ENCODE measurements around the gene FAM222A. TPM values are rescaled to one million over a fixed set of nuclear protein-coding genes. Genes with fewer than 3 reads are reported as not detected.

Gene FAM222A
- polyA plus RNA-seq, 12 donors: 3.3 to 12.5 (median 6.5) TPM; not detected in 1

DNA sequence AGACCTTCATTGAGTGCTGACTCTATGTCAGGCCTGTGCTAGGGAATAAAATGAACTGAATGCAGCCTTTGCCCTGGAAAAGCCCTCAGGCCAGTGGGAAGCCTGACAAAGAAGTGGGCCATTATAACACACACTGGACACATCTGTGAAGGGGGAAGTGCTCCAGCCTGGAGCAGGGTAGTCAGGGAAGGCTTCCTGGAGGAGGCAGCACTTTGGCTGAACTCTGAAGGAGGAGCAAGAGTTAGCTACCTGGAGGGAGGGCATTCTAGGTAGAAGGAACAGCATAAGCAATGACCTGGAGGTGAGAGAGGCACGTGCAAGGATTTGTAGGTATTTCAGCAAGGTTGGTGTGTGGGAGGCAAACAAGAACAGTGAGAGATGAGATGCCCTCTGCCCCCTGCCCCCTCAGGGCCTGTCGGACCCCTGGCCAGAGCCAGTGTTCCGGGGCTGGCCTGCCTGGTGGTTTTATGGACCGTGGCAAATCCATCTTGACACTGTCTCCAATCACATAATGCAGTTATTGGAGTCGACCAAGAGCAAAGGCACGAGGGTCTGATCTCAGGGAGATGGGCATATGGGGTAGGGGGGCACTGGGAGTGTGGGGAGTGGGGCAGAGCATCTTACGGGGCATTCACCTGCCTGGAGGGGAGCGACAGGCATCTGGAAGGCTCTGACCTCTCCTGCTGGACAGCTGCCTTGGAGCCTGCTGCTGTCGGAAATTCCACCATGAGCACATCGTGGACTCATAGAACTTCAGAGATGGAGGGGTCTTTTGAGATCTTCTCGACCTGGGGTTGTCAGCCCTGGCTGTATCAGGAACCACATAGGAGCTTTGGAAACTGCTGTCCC lies 2.7 kb upstream of the FAM222A start:
- no peak for DNase-seq

GRCh38 chr12:109711596-109712461 lies 1.8 kb upstream of the FAM222A start:
- DNase-seq: no peak

DNA sequence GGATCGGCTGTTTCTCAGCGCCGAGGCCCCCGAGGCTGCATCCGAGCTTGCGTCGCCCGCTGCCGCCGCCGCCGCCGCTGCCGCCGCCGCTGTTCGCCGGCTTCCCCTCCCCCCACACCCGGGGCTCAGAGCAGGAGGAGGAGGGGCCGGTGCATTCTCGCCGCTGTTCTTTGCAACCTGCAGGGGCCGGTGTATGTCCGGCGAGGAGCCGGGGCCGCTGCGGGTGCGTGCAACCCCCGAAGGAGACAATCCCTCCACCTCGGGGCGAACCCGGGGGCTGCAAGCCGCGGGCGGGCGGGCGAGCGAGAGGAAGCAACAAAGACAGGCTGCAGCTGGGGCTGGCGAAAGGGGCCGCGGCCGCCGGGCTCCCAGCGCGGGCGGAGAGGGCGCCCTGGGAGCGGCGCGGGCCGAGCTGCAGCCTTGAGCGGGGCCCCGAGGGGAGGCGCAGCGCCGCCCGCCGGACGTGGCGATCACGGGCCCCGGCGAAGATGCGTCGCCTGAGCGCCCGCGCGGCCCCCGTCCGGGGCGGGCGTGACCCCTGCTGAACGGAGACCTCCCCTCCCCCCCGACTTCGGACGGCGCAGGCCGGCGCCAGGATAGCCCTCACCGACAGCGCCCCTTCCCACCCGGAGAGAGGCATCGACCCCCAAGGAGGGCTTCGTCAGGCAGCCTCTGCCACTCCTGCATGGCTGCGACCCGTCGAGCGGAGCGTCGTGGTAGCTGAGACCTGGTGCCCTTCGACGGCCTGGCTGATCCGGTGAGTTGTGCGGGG lies 702 bp downstream of the FAM222A start:
- no peak for DNase-seq

DNA sequence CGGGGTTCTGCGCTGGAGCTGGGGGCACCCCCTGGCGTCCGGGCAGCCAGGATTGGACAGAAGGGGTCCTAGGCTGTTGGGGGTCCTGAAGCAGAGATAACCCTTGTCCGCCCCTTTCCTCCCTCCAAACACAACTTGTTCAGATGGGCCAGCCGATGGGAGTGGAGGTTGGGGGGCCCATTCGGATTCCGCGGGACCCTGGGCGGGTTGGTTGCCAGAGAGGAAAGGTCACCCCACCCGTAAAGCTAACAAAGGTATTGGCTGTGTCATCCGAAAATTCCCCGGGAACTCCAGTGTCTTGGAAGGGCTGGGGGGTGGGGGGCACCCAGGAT lies 1.3 kb downstream of the FAM222A start:
- DNase-seq: no peak

- DNase-seq: no peak
Measured at GRCh38 chr12:109715310-109716091, 1.9 kb downstream of the FAM222A start.

DNA sequence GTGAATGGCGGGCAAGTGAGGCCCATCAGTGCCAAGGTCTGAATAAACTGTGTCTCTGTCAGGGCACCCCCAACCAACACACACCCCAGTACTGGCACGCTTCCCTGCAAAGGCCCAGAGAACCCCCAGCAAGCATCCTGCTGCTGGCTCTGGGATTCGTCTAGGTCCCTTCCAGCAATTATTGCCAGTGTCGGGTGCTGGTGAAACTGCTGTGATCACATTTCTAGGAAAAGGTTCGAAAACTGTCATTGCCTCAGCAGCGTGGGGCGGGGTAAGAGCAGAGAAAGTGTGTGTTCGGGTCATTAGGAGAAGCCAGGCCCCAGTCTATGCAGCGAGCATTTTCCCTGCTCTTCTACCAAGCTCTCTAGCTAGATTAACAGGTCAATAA lies 2.5 kb downstream of the FAM222A start:
- DNase-seq: no peak

GRCh38 chr12:109716512-109717389 lies 3.1 kb downstream of the FAM222A start:
- no peak for DNase-seq

GRCh38 chr12:109717390-109718357 lies 4.0 kb downstream of the FAM222A start:
- DNase-seq: no peak

DNA sequence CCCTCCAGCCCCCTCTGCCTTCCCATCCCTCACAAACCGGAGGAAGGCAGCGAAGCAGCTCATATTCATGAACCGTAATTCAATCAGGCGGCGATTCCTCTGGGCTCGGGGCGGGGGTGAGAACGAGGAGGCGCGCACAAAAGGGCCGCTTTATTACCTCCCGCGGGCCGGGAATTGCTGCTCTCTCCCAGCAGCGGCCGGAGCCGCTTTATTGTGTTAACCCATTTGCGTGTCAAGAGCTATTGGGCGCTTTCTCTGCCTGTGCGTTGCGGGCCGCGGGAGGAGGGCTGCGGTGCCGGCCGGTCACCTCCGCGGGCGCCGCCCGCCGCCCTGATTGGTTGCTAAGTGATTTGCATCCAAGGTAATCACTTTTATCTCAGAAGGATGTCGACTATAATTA lies 4.8 kb downstream of the FAM222A start:
- DNase-seq: no peak

- no peak for DNase-seq
Measured at GRCh38 chr12:109719123-109720022, 5.7 kb downstream of the FAM222A start.

DNA sequence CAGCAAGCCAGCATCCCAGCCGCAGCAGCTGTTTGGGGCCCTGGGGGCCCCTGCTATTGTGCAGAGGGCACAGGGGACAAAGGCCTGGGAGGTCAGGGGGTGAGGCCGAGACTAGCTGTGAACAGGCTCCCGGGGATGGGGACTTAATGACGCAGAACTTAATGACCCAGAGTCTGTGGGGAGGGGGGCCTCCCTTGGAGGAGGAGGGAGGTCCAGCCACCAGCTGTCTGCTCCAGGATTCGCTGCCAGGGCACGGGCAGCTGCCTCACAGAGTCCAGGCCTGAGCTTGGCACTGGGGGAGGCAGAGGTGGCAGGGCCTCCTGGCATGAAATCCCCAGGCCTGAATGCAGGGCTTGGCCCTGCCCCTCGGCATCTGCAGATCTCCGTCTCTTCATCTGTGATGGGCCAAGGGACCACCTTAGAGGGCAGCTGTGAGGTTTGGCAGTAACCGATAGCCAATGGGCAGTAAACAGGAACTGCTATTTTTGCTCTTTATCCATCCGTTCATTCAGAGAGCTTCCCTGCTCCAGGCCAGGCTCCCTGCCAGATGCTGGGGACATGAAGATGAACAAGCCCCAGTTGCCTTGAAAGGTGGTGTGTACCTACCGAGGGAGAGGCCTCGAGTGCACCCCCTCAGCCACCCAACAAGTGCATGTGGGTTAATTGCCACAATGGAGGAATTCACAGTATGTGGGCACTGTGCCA lies 6.7 kb downstream of the FAM222A start:
- DNase-seq: peak; percentile 57

DNA sequence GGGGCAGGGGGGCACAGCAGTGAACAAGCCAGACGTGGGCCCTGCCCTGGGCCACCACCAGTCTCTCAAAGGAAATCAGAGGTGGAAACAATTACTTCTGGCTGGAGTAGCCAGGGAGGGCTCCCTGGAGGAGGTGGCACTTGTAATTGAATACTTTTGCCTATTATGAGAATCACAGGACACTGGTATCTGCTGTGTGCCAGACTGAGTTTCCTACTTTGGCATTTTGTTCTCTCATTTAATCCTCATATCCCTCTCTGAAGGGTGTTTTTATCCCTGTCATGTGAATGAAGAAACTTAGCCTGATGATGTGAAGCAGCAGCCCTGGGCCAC lies 7.2 kb downstream of the FAM222A start:
- DNase-seq: no peak

DNA sequence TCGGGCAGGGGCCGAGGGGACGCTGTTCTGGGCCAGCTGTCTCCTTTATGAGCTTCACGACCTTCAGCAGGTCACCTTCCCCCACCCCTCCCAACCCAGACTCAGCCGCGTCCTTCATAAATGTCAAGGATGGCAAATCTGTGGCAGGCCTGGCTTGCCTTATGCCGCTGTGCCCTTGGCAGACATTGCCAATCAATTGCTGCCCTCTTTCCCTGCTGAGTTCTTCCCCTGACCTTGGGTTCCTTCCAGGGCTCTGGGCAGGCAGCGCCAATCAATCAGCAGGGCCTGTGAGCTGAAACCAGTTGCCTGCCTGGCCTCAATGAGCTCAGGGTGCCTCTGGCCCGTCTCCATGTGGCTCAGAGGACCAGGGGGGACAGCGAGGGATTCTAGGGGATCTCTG lies 7.7 kb downstream of the FAM222A start:
- no peak for DNase-seq

DNA sequence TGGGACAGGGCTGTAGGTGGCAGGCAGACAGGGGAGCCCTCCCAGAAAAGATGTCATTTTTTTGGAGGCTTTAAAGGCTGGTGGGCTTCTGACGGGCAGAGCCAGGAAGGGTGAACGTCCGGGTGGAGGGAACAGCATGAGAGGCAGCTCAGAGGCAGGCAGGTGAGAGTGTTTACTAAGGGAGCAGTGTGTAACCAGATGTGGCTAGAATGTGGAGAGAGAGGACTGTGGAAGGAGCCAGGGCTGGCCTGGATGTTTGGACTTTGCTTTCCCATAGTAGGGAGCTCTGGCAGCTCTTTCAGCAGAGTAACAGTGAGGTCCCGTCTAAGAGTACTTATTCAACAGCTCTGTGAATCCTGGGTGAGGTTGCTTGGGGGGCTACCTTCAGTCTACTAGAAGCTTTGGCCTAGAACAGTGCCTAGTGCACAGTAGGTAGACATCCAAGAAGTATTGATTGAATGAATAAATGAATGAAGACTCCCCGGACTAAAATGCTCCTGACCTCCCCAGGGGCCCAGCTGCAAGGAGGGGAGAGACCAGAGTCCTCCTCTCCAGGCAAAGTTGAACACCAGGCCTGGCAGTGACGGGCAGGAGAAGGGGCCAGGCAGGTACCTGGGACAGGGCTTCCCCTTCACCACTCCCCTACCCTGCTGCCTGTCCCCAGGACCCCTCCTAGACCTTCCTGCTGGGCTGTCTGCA lies 8.5 kb downstream of the FAM222A start:
- no peak for DNase-seq

DNA sequence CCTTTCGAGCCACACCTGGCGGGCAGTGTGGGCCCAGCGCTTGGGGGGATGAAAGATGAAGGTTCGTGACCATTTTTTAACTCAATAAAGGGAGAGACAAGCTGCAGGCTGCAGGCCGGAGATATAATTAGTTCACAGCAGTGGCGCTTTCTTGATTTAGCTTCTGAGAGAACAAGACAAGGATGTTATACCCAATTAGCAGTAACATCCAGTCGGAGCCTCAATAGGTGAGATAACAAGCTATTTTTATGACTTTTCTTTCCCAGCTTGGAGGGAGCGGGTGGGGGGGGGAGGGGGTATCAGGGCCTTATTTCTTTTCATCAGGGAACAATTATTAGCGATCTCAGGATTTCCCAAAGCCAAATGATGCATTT lies 9.1 kb downstream of the FAM222A start:
- no peak for DNase-seq

GRCh38 chr12:109723311-109723881 lies 9.8 kb downstream of the FAM222A start:
- DNase-seq: no peak

Data from muscle of arm (tissue), 12 donors.